T-cell (primary cell): ENCODE measurements around the gene TAOK1. TPM values are rescaled to one million over a fixed set of nuclear protein-coding genes. Genes with fewer than 3 reads are reported as not detected.

Experiments used
- ATAC-seq, 4 experiments: fragments of 200-7000 bp in 3 of 4; fragments of 150-1000 bp in 1 of 4; cut with Tn5 transposase; replicated peaks in 1 of 4; 1 replicate in 3 of 4; 2 replicates in 1 of 4; pipeline ENCODE4 v1.10.0; 2021; ENCODE audit warnings: moderate library complexity in 3 of 4, mild to moderate bottlenecking in 2 of 4, moderate number of reproducible peaks in 1 of 4
- CTCF ChIA-PET, 2 donors: fragments of 300-600 bp; sonication (Branson Sonifier 250); formaldehyde crosslinking; loops; one replicate each; lab custom pipeline; 2022; ENCODE audit warnings: antibody characterized with exemption in 2 of 2; lab: Charles Lee
- POLR2A ChIA-PET, 2 donors: fragments of 300-600 bp; sonication (Branson Sonifier 250); formaldehyde crosslinking; loops; one replicate each; lab custom pipeline; 2022; ENCODE audit warnings: antibody characterized with exemption in 2 of 2; lab: Charles Lee
- DNase-seq, 35 experiments: peaks; one replicate each; pipeline versions ENCODE4 v3.0.0 to v3.0.0-alpha.2; 2013 to 2023
- H3K27ac ChIP-seq: one replicate; pipeline ENCODE4 v1.5.1; 2013; ENCODE audit warnings: low read length
- H3K27me3 ChIP-seq, 2 experiments: replicated peaks in 1 of 2; 1 replicate in 1 of 2; 2 replicates in 1 of 2; pipeline versions ENCODE4 v1.6.1 to v1.7.0; 2013; ENCODE audit warnings: low read length in 1 of 2, mixed read lengths in 1 of 2; ENCODE audit not compliant: control insufficient read depth in 2 of 2, insufficient read depth in 2 of 2; ENCODE audit errors: extremely low read depth in 1 of 2
- H3K36me3 ChIP-seq, 2 donors: 1 replicate in 1 of 2; 2 replicates in 1 of 2; pipeline versions ENCODE4 v1.6.1 to v1.7.0; 2013; ENCODE audit warnings: low read length in 1 of 2; ENCODE audit not compliant: control insufficient read depth in 2 of 2, insufficient read depth in 1 of 2; ENCODE audit errors: extremely low read depth in 1 of 2
- H3K4me1 ChIP-seq, 2 experiments: 1 replicate in 1 of 2; 2 replicates in 1 of 2; pipeline versions ENCODE4 v1.6.1 to v1.7.0; 2013; ENCODE audit warnings: low read length in 2 of 2, mixed read lengths in 1 of 2; ENCODE audit not compliant: insufficient read depth in 2 of 2, control insufficient read depth in 1 of 2; ENCODE audit errors: extremely low read depth in 1 of 2
- H3K4me3 ChIP-seq, 2 donors: 1 replicate in 1 of 2; 2 replicates in 1 of 2; pipeline versions ENCODE4 v1.5.1 to v1.7.0; 2013; ENCODE audit warnings: mild to moderate bottlenecking in 2 of 2, low read length in 1 of 2, moderate library complexity in 1 of 2; ENCODE audit not compliant: control insufficient read depth in 1 of 2; ENCODE audit errors: extremely low read depth in 1 of 2
- H3K9me3 ChIP-seq: 2 replicates; pipeline ENCODE4 v1.7.0; 2013
- H3K27ac Mint-ChIP-seq, 2 donors: one replicate each; pipeline ENCODE4 v1.8.0; 2020 to 2021; ENCODE audit warnings: mild to moderate bottlenecking in 2 of 2, mixed read lengths in 2 of 2
- H3K27me3 Mint-ChIP-seq, 2 donors: one replicate each; pipeline ENCODE4 v1.8.0; 2021 to 2022; ENCODE audit warnings: mixed read lengths in 2 of 2
- H3K36me3 Mint-ChIP-seq: one replicate; pipeline ENCODE4 v1.8.0; 2021; ENCODE audit warnings: mixed read lengths
- H3K4me1 Mint-ChIP-seq, 3 donors: one replicate each; pipeline ENCODE4 v1.8.0; 2020 to 2022; ENCODE audit warnings: mixed read lengths in 3 of 3, mild to moderate bottlenecking in 1 of 3
- H3K4me3 Mint-ChIP-seq, 3 donors: one replicate each; pipeline ENCODE4 v1.8.0; 2020 to 2022; ENCODE audit warnings: mild to moderate bottlenecking in 3 of 3, mixed read lengths in 3 of 3, moderate library complexity in 3 of 3
- H3K9me3 Mint-ChIP-seq, 3 donors: one replicate each; pipeline ENCODE4 v1.8.0; 2020 to 2022; ENCODE audit warnings: mixed read lengths in 3 of 3
- WGBS: methylation state at CpG from one replicate; pipeline ENCODE4 v1.1.5; 2013; ENCODE audit warnings: missing lambda C conversion rate; ENCODE audit not compliant: insufficient coverage; 5-methylcytosine and 5-hydroxymethylcytosine counted together
- total RNA-seq, 35 experiments: library from RNA in 6 of 35; stranded (reverse) in 6 of 35; fragments of 120-200 nt in 1 of 35; gene quantifications; one replicate each; pipeline versions ENCODE4 v1.2.1 to v1.2.4 and lab custom pipeline; 2013 to 2026

The TAOK1 gene
- total RNA-seq, 5 donors from 2014 or later (not counting 1 experiment from before 2014, with no cell fraction given): 57.7 to 63.4 (median 61.7) TPM

GRCh38 chr17:29568331-29569244, 178.4 kb downstream of the TAOK1 start, which contains the start of gene TP53I13:
TSS of gene TP53I13 (plus strand) at chr17:29568701. CDS start at chr17:29568759, 58 bp downstream.
- H3K4me1 ChIP-seq: peaks cover 13 to 59% of the 10 kb centered on the region in 2 experiments
- no peaks in the 10 kb centered on the region for H3K27me3 ChIP-seq
- Mint-ChIP-seq H3K4me1 (peaks cover 24 to 41% (median 34%) of the 10 kb centered on the region in 3 donors), H3K9me3 (no peaks in the 10 kb centered on the region), H3K27ac (peak within 1 kb of the TSS; percentile 95 to 96), H3K4me3 (peak within 1 kb of the TSS; percentile 88 to 94 (median 94)), H3K27me3 (no peaks in the 10 kb centered on the region), H3K36me3 (no peaks in the 10 kb centered on the region)
- ChIA-PET POLR2A (interaction anchor here in 1 of 2 donors (0.5 to 0.6 kb wide), 2 partner anchors 292 to 1246 kb away, joined by 4 to 8 read pairs; no protein-coding TSS in a partner anchor), CTCF (interaction anchor here in 1 of 2 donors (0.6 to 1.8 kb wide), 3 partner anchors 19 to 910 kb away, joined by 3 to 6 read pairs (median 3); partner anchors contain the start of gene SSH2)
- ATAC-seq (peak; percentile 64 to 71 (median 67)), DNase-seq (peak; percentile 62 to 93 (median 76))
- H3K4me3 ChIP-seq: peak within 1 kb of the TSS; percentile 75 to 81
- H3K27ac ChIP-seq: peak within 1 kb of the TSS; percentile 72
- WGBS: 5% methylated on average over 84 of the region's 85 CpGs
- no peaks in the 10 kb centered on the region for H3K9me3 ChIP-seq
- peaks cover 0 to 10% of the 10 kb centered on the region in 2 donors for H3K36me3 ChIP-seq

- POLR2A ChIA-PET: interaction anchor here in 1 of 2 donors (0.5 kb wide), 1 partner anchor 179 kb away, joined by 3 read pairs; no protein-coding TSS in a partner anchor
- ATAC-seq: no peak
- DNase-seq: peak in 2 of 35 experiments; percentile 6 to 11
- no peaks in the 10 kb centered on the region for H3K27me3 Mint-ChIP-seq
- Histone ChIP-seq H3K27ac (peak overlapping the region; percentile 63), H3K36me3 (peaks cover 2 to 17% of the 10 kb centered on the region in 2 donors), H3K9me3 (no peaks in the 10 kb centered on the region), H3K4me1 (peaks cover 13 to 51% of the 10 kb centered on the region in 2 experiments), H3K27me3 (no peaks in the 10 kb centered on the region), H3K4me3 (peak overlapping the region; percentile 61 to 75)
- H3K9me3 Mint-ChIP-seq: no peaks in the 10 kb centered on the region
- H3K36me3 Mint-ChIP-seq: no peaks in the 10 kb centered on the region
- WGBS: 80% methylated on average over 10 of the region's 14 CpGs
- peak overlapping the region; percentile 82 to 88 for H3K27ac Mint-ChIP-seq
- peaks cover 24 to 34% (median 27%) of the 10 kb centered on the region in 3 donors for H3K4me1 Mint-ChIP-seq
- CTCF ChIA-PET: interaction anchor here in 1 of 2 donors (0.6 to 0.8 kb wide), 3 partner anchors 38 to 357 kb away, joined by 3 to 6 read pairs (median 3); no protein-coding TSS in a partner anchor
- H3K4me3 Mint-ChIP-seq: peak overlapping the region; percentile 79 to 88 (median 84)
These were observed 179.2 kb downstream of the TAOK1 start for GRCh38 chr17:29569245-29569950.

- ATAC-seq: no peak
- Mint-ChIP-seq H3K27me3 (no peaks in the 10 kb centered on the region), H3K9me3 (no peaks in the 10 kb centered on the region), H3K4me3 (peak overlapping the region; percentile 13 to 53 (median 42)), H3K4me1 (peaks cover 18 to 26% (median 23%) of the 10 kb centered on the region in 3 donors), H3K36me3 (peaks cover 3% of the 10 kb centered on the region), H3K27ac (peak overlapping the region; percentile 54 to 77)
- CTCF ChIA-PET: interaction anchor here (0.6 to 2.3 kb wide), 7 partner anchors 8 to 356 kb away, joined by 3 to 6 read pairs (median 3); no protein-coding TSS in a partner anchor
- H3K9me3 ChIP-seq: no peaks in the 10 kb centered on the region
- POLR2A ChIA-PET: interaction anchor here (0.5 to 0.6 kb wide), 2 partner anchors 35 to 1018 kb away, joined by 3 read pairs; no protein-coding TSS in a partner anchor
- H3K27ac ChIP-seq: no peak overlapping the region
- no peaks in the 10 kb centered on the region for H3K27me3 ChIP-seq
- WGBS: 98% methylated on average over 6 of the region's 7 CpGs
- H3K36me3 ChIP-seq: peaks cover 10 to 28% of the 10 kb centered on the region in 2 donors
- peaks cover 11 to 39% of the 10 kb centered on the region in 2 experiments for H3K4me1 ChIP-seq
- no peak overlapping the region for H3K4me3 ChIP-seq
- DNase-seq: peak in 2 of 35 experiments; percentile 2 to 7
These were observed 180.4 kb downstream of the TAOK1 start for GRCh38 chr17:29570521-29570920.

- CTCF ChIA-PET: interaction anchor here in 1 of 2 donors (0.6 to 2.3 kb wide), 4 partner anchors 35 to 361 kb away, joined by 3 to 6 read pairs (median 4); no protein-coding TSS in a partner anchor
- peaks cover 12 to 20% (median 16%) of the 10 kb centered on the region in 3 donors for H3K4me1 Mint-ChIP-seq
- Histone ChIP-seq H3K4me1 (peaks cover 9 to 30% of the 10 kb centered on the region in 2 experiments), H3K27me3 (no peaks in the 10 kb centered on the region), H3K4me3 (no peak overlapping the region), H3K36me3 (peaks cover 18 to 38% of the 10 kb centered on the region in 2 donors), H3K27ac (no peak overlapping the region), H3K9me3 (no peaks in the 10 kb centered on the region)
- H3K9me3 Mint-ChIP-seq: no peaks in the 10 kb centered on the region
- no peaks in the 10 kb centered on the region for H3K27me3 Mint-ChIP-seq
- no peak overlapping the region for H3K27ac Mint-ChIP-seq
- whole genome bisulfite sequencing: no CpG with 5 or more reads among the region's 6 CpGs
- ATAC-seq (no peak), DNase-seq (peak in 2 of 35 experiments; percentile 5)
- POLR2A ChIA-PET: no interaction called here
- H3K36me3 Mint-ChIP-seq: peaks cover 3% of the 10 kb centered on the region
- H3K4me3 Mint-ChIP-seq: peak overlapping the region in 1 of 3 donors; percentile 53
These were observed 181.3 kb downstream of the TAOK1 start for GRCh38 chr17:29571486-29571882.

GRCh38 chr17:29571883-29572681, 181.9 kb downstream of the TAOK1 start:
- WGBS: 89% methylated on average over 18 of the region's 30 CpGs
- Mint-ChIP-seq H3K4me3 (no peak overlapping the region), H3K36me3 (peaks cover 3% of the 10 kb centered on the region), H3K27ac (no peak overlapping the region), H3K4me1 (peaks cover 12 to 20% (median 16%) of the 10 kb centered on the region in 3 donors), H3K9me3 (no peaks in the 10 kb centered on the region), H3K27me3 (no peaks in the 10 kb centered on the region)
- Histone ChIP-seq H3K27me3 (no peaks in the 10 kb centered on the region), H3K9me3 (no peaks in the 10 kb centered on the region), H3K36me3 (peaks cover 22 to 44% of the 10 kb centered on the region in 2 donors), H3K4me1 (peaks cover 9 to 30% of the 10 kb centered on the region in 2 experiments), H3K4me3 (no peak overlapping the region), H3K27ac (no peak overlapping the region)
- ChIA-PET POLR2A (interaction anchor here in 1 of 2 donors (0.6 kb wide), 1 partner anchor 46 kb away, joined by 3 read pairs; no protein-coding TSS in a partner anchor), CTCF (interaction anchor here in 1 of 2 donors (0.6 to 2.3 kb wide), 3 partner anchors 37 to 202 kb away, joined by 6 to 7 read pairs (median 6); no protein-coding TSS in a partner anchor)
- no peak for ATAC-seq
- DNase-seq: peak in 2 of 35 experiments; percentile 2 to 13
